ENCODE data around the gene MICB.
A peak's percentile ranks its signal among the peaks of the same experiment; 100 is the strongest.
"Not testable (repeated sequence)": the region's sequence is repeated elsewhere in the genome, so short reads cannot be mapped to it uniquely, and the experiment has no call there.

MICB gene

DNA sequence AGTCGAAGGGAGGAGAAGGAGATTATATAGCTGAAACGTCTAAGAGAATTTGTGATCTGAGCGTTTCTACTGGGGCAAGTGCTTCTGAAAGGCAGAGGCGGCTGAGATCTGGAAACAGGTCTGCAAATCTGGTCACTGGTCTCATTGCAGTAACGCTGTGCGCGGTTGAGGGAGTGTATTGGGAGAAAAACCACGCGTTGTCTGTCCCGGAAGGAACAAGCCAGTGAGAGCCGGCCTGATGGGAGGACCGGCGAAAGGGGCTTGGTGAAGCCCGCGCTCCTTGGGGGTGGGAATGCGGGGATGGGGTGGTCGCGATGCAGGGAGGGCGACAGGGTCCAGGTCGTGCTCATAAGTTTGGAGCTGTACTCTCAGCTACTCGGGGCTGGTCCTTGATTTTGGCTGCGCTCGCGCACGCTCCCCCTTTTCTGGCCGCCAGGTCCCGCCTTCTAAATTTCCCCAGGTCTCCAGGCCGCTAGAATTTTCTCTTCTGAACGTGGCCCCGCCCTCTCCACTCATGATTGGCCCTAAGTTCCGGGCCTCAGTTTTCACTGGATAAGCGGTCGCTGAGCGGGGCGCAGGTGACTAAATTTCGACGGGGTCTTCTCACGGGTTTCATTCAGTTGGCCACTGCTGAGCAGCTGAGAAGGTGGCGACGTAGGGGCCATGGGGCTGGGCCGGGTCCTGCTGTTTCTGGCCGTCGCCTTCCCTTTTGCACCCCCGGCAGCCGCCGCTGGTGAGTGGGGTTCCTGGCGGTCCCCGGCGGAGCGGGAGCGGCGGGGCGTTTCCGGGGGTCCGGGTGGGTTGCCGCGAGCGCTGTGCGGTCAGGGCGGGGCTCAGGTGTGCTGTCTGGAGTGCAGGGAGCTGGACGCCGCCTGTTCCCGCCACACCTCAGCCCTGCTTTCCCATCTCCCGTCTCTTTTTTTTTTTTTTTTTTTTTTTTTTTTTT lies at the start of gene MICB:
Gene MICB, plus strand, starts transcription at position 615 of the 946 bp plus-strand sequence. Its CDS starts 49 bp downstream, at position 664.
- Histone ChIP-seq H3K9me3 (ENCODE audit: severe bottlenecking) (no peaks in the 10 kb centered on the region), H3K27ac (ENCODE audit: poor library complexity, severe bottlenecking) (peak within 1 kb of the TSS; percentile 56), H3K4me3 (ENCODE audit: severe bottlenecking) (peak within 1 kb of the TSS; percentile 76), H3K27me3 (ENCODE audit: insufficient read depth, poor library complexity, severe bottlenecking) (no peaks in the 10 kb centered on the region), H3K36me3 (ENCODE audit: low read depth) (no peaks in the 10 kb centered on the region), H3K4me1 (ENCODE audit: insufficient read depth, poor library complexity, severe bottlenecking) (peaks cover 14% of the 10 kb centered on the region)
- ATAC-seq (ENCODE audit: low read depth) (peak; percentile 76), DNase-seq (ENCODE audit: low spot score) (peak; percentile 86)
- TF ChIP-seq, protein P1, sequence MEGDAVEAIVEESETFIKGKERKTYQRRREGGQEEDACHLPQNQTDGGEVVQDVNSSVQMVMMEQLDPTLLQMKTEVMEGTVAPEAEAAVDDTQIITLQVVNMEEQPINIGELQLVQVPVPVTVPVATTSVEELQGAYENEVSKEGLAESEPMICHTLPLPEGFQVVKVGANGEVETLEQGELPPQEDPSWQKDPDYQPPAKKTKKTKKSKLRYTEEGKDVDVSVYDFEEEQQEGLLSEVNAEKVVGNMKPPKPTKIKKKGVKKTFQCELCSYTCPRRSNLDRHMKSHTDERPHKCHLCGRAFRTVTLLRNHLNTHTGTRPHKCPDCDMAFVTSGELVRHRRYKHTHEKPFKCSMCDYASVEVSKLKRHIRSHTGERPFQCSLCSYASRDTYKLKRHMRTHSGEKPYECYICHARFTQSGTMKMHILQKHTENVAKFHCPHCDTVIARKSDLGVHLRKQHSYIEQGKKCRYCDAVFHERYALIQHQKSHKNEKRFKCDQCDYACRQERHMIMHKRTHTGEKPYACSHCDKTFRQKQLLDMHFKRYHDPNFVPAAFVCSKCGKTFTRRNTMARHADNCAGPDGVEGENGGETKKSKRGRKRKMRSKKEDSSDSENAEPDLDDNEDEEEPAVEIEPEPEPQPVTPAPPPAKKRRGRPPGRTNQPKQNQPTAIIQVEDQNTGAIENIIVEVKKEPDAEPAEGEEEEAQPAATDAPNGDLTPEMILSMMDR (IDR thresholded peaks at IDR 0.05; ENCODE audit: poor library complexity, severe bottlenecking): no peak

DNA sequence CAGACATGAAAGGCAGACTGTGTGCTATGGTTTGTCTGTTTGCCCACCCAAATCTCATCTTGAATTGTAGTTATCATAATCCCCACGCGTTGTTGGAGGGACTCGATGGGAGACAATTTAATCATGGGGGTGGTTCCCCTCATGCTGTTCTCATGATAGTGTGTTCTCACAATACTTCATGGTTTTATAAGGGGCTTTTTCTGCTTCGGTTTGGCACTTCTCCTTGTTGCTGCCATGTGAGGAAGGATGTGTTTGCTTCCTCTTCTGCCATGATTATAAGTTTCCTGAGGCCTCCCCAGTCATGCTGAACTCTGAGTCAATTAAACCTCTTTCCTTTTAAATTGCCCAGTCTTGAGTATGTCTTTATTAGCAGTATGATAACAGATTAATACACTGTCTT lies 47.2 kb upstream of the MICB start:
- H3K4me3 ChIP-seq (ENCODE audit: severe bottlenecking): no peak overlapping the region
- ATAC-seq (ENCODE audit: low read depth): no peak
- TF ChIP-seq, protein P1 (IDR thresholded peaks at IDR 0.05; ENCODE audit: poor library complexity, severe bottlenecking): no peak
- no peaks in the 10 kb centered on the region for H3K4me1 ChIP-seq (ENCODE audit: insufficient read depth, poor library complexity, severe bottlenecking)
- H3K9me3 ChIP-seq (ENCODE audit: severe bottlenecking): no peaks in the 10 kb centered on the region
- no peaks in the 10 kb centered on the region for H3K27me3 ChIP-seq (ENCODE audit: insufficient read depth, poor library complexity, severe bottlenecking)
- no peak overlapping the region for H3K27ac ChIP-seq (ENCODE audit: poor library complexity, severe bottlenecking)
- no peak for DNase-seq (ENCODE audit: low spot score)
- no peaks in the 10 kb centered on the region for H3K36me3 ChIP-seq (ENCODE audit: low read depth)

DNA sequence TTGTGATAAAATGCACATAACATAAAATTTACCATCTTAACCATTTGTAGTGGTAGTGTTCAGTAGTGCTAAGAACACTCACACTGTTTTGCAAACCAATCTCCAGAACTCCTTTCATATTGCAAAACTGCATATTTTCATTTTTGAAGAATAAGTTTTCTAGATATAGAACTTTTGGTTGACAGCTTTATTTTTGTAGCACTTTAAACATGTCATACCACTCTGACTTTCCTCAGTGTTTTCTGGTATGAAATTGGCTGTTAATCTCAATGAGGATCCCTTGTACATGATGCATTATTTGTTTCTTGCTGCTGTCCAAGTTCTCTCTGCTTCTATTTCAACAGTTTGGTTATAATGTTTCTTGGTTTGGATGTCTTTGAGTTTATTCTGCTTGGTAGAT lies 45.1 kb upstream of the MICB start:
- TF ChIP-seq, protein P1 (IDR thresholded peaks at IDR 0.05; ENCODE audit: poor library complexity, severe bottlenecking): no peak
- DNase-seq (ENCODE audit: low spot score): no peak
- H3K4me1 ChIP-seq (ENCODE audit: insufficient read depth, poor library complexity, severe bottlenecking): no peaks in the 10 kb centered on the region
- H3K36me3 ChIP-seq (ENCODE audit: low read depth): no peaks in the 10 kb centered on the region
- no peaks in the 10 kb centered on the region for H3K27me3 ChIP-seq (ENCODE audit: insufficient read depth, poor library complexity, severe bottlenecking)
- no peaks in the 10 kb centered on the region for H3K9me3 ChIP-seq (ENCODE audit: severe bottlenecking)
- H3K4me3 ChIP-seq (ENCODE audit: severe bottlenecking): no peak overlapping the region
- no peak overlapping the region for H3K27ac ChIP-seq (ENCODE audit: poor library complexity, severe bottlenecking)
- ATAC-seq (ENCODE audit: low read depth): no peak

DNA sequence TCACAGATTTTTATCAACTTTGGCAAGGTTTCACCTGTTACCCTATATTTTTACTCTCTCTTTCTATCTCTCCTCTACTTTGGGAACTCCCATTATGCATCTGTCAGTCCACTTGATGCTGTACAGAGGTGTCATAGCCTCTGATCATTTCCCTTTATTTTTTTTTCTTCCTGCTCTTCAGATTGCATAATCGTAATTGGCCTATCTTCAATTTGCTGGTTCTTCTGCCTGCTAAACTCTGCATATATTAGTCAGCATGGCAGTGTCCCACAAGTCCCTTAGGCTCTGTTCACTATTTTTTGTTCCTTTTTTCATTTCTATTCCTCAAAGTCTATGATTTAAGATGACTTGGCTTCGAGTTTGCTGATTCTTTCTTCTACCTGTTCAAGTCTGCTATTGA lies 44.7 kb upstream of the MICB start:
- TF ChIP-seq, protein P1 (IDR thresholded peaks at IDR 0.05; ENCODE audit: poor library complexity, severe bottlenecking): no peak
- no peaks in the 10 kb centered on the region for H3K4me1 ChIP-seq (ENCODE audit: insufficient read depth, poor library complexity, severe bottlenecking)
- no peaks in the 10 kb centered on the region for H3K27me3 ChIP-seq (ENCODE audit: insufficient read depth, poor library complexity, severe bottlenecking)
- H3K36me3 ChIP-seq (ENCODE audit: low read depth): no peaks in the 10 kb centered on the region
- no peak for ATAC-seq (ENCODE audit: low read depth)
- no peaks in the 10 kb centered on the region for H3K9me3 ChIP-seq (ENCODE audit: severe bottlenecking)
- DNase-seq (ENCODE audit: low spot score): no peak
- H3K4me3 ChIP-seq (ENCODE audit: severe bottlenecking): no peak overlapping the region
- no peak overlapping the region for H3K27ac ChIP-seq (ENCODE audit: poor library complexity, severe bottlenecking)

DNA sequence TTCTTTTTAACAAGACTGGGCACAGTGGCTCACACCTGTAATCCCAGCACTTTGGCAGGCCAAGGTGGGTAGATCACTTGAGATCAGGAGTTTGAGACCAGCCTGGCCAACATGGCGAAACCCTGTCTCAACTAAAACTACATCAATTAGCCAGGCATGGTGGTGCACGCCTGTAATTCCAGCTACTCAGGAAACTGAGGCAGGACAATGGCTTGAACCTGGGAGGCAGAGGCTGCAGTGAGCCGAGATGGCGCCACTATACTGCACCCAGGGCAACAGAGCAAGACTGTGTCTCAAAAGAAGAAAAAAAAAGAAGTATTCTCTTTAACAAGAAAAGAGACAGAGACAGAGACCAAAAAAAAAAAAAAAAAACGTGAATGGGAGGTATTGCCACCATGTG lies 38.1 kb upstream of the MICB start:
- not testable (repeated sequence) for H3K4me3 ChIP-seq (ENCODE audit: severe bottlenecking); H3K27ac ChIP-seq (ENCODE audit: poor library complexity, severe bottlenecking); H3K36me3 ChIP-seq (ENCODE audit: low read depth); H3K27me3 ChIP-seq (ENCODE audit: insufficient read depth, poor library complexity, severe bottlenecking); H3K9me3 ChIP-seq (ENCODE audit: severe bottlenecking); H3K4me1 ChIP-seq (ENCODE audit: insufficient read depth, poor library complexity, severe bottlenecking); ATAC-seq (ENCODE audit: low read depth); DNase-seq (ENCODE audit: low spot score)

Measured in RWPE2 (cell line).